ENCODE results near the gene RIMKLB.

- TF ChIP-seq CTCF (IDR thresholded peaks at IDR 0.05 in 8 of 11, conservative IDR thresholded peaks at IDR 0.05 in 3 of 11) = no peak
- no peak for TF ChIP-seq POLR2A (IDR thresholded peaks at IDR 0.05)
- TF ChIP-seq POLR2AphosphoS5 (IDR thresholded peaks at IDR 0.05) = no peak
Measured at GRCh38 chr12:8822298-8822697, 124.5 kb downstream of the RIMKLB start, which contains the start of gene A2ML1.
